Breast epithelium (tissue), 3 donors: ENCODE results near the gene HNRNPCL4.
"Not testable (repeated sequence)": the region's sequence is repeated elsewhere in the genome, so short reads cannot be mapped to it uniquely, and the experiment has no call there.

Experiments used
- CTCF ChIP-seq, 3 donors: fragments of 450-650 bp; IDR thresholded peaks; one replicate each; pipeline ENCODE4 v1.5.1; 2016 to 2017; ENCODE audit warnings: antibody characterized with exemption in 3 of 3, mild to moderate bottlenecking in 3 of 3, moderate library complexity in 3 of 3
- POLR2A ChIP-seq: fragments of 450-650 bp; IDR thresholded peaks from one replicate; pipeline ENCODE4 v1.6.1; 2016; ENCODE audit warnings: antibody characterized with exemption, mild to moderate bottlenecking, moderate library complexity
- POLR2AphosphoS5 ChIP-seq, 3 donors: sonication (generic); formaldehyde crosslinking; IDR thresholded peaks; one replicate each; pipeline ENCODE4 v1.6.1; 2017; ENCODE audit warnings: antibody characterized with exemption in 3 of 3

- TF ChIP-seq CTCF (IDR thresholded peaks at IDR 0.05); POLR2A; POLR2AphosphoS5 (IDR thresholded peaks at IDR 0.05): not testable (repeated sequence)
These were observed 43.3 kb upstream of the HNRNPCL4 start for GRCh38 chr1:13208712-13209111.
